Esophagus squamous epithelium (tissue), 5 donors: ENCODE results near the gene PTK7. TPM values are rescaled to one million over a fixed set of nuclear protein-coding genes. Genes with fewer than 3 reads are reported as not detected.
"Not testable (repeated sequence)": the region's sequence is repeated elsewhere in the genome, so short reads cannot be mapped to it uniquely, and the experiment has no call there.

ENCODE experiments used
- DNase-seq: peaks from one replicate; lab custom pipeline; 2025; lab: John Stamatoyannopoulos, UW
- H3K27ac ChIP-seq, 4 donors: fragments of 200-600 bp; sonication (generic); one replicate each; pipeline ENCODE4 v1.5.1; 2016 to 2019; ENCODE audit warnings: mild to moderate bottlenecking in 1 of 4
- H3K27me3 ChIP-seq, 4 donors: fragments of 200-600 bp; sonication (generic); 1 replicate in 3 of 4; 2 replicates in 1 of 4; pipeline versions ENCODE4 v1.5.1 to v1.6.0; 2017 to 2021; ENCODE audit warnings: antibody characterized with exemption in 1 of 4
- H3K36me3 ChIP-seq, 3 donors: fragments of 200-600 bp; sonication (generic); one replicate each; pipeline ENCODE4 v1.5.1; 2016 to 2019
- H3K4me1 ChIP-seq, 3 donors: fragments of 200-600 bp; sonication (generic); one replicate each; pipeline ENCODE4 v1.5.1; 2017 to 2019
- H3K4me3 ChIP-seq, 4 donors: fragments of 200-600 bp; sonication (generic); 1 replicate in 3 of 4; 2 replicates in 1 of 4; pipeline ENCODE4 v1.5.1; 2016 to 2019; ENCODE audit warnings: mild to moderate bottlenecking in 2 of 4, moderate library complexity in 1 of 4
- H3K9me3 ChIP-seq, 3 donors: fragments of 200-600 bp; sonication (generic); one replicate each; pipeline ENCODE4 v1.5.1; 2016 to 2019
- POLR2A ChIP-seq, 4 donors: fragments of 450-650 bp; IDR thresholded peaks; one replicate each; pipeline ENCODE4 v1.6.1; 2017; ENCODE audit warnings: antibody characterized with exemption in 4 of 4, mild to moderate bottlenecking in 4 of 4, moderate library complexity in 3 of 4
- WGBS, 2 donors: methylation state at CpG; one replicate each; pipeline ENCODE4 v1.1.5; 2018; 5-methylcytosine and 5-hydroxymethylcytosine counted together
- intact Hi-C: fragments of 100-400 bp; cut with DNase I; formaldehyde crosslinking; loops from one replicate; pipeline ENCODE4 v1.15.0; 2022
- total RNA-seq, 4 donors: library from RNA; depleted of rRNA; stranded (reverse); fragments of >200 nt; gene quantifications; one replicate each; pipeline ENCODE4 v1.1.0, GENCODE V29; 2016
- TF ChIP-seq, protein P1 (sequence below), 6 experiments: fragments of 450-650 bp in 4 of 6; fragments of 200-600 bp in 2 of 6; sonication (generic) in 2 of 6; IDR thresholded peaks; one replicate each; pipeline ENCODE4 v1.5.1; 2016 to 2019; ENCODE audit warnings: antibody characterized with exemption in 6 of 6, mild to moderate bottlenecking in 4 of 6, moderate library complexity in 4 of 6
- donor health status: DM: yes; HTN: yes; CAD: no.

Gene PTK7
- total RNA-seq, 4 donors from 2014 or later, result 30.6 to 44.1 (median 36.7) TPM

DNA sequence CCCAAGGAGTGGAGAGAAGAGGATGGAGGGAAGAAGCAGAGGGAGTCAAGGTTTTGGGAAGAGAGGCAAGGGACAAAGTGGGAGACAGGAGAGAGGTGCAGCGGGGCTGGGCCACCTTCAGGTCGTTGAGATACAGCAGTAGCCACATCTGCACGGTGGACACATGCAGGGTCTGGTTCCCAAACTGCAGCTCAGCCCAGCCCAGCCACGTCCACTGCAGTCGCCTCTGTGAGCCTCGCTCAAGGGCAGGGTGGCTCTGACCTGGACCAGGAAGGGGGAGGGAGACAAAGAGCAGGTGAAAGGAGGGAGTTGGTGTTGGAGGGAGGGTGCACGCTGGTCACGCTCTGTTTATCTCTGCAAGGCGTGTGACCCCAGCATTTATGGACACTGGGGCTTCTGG is 37.4 kb upstream of the PTK7 start:
- Histone ChIP-seq H3K4me1 (no peaks in the 10 kb centered on the region), H3K27ac (no peak overlapping the region), H3K9me3 (no peaks in the 10 kb centered on the region), H3K27me3 (no peaks in the 10 kb centered on the region), H3K36me3 (peaks cover 19 to 100% (median 22%) of the 10 kb centered on the region in 3 donors), H3K4me3 (no peak overlapping the region)
- 79 to 85% methylated on average over 3 to 7 of the region's 9 CpGs for WGBS, 2 donors
- intact Hi-C loops, result no loop called here
- DNase-seq, result no peak
- TF ChIP-seq POLR2A (IDR thresholded peaks at IDR 0.05), result no peak
- TF ChIP-seq, protein P1, sequence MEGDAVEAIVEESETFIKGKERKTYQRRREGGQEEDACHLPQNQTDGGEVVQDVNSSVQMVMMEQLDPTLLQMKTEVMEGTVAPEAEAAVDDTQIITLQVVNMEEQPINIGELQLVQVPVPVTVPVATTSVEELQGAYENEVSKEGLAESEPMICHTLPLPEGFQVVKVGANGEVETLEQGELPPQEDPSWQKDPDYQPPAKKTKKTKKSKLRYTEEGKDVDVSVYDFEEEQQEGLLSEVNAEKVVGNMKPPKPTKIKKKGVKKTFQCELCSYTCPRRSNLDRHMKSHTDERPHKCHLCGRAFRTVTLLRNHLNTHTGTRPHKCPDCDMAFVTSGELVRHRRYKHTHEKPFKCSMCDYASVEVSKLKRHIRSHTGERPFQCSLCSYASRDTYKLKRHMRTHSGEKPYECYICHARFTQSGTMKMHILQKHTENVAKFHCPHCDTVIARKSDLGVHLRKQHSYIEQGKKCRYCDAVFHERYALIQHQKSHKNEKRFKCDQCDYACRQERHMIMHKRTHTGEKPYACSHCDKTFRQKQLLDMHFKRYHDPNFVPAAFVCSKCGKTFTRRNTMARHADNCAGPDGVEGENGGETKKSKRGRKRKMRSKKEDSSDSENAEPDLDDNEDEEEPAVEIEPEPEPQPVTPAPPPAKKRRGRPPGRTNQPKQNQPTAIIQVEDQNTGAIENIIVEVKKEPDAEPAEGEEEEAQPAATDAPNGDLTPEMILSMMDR (IDR thresholded peaks at IDR 0.05), result no peak

DNA sequence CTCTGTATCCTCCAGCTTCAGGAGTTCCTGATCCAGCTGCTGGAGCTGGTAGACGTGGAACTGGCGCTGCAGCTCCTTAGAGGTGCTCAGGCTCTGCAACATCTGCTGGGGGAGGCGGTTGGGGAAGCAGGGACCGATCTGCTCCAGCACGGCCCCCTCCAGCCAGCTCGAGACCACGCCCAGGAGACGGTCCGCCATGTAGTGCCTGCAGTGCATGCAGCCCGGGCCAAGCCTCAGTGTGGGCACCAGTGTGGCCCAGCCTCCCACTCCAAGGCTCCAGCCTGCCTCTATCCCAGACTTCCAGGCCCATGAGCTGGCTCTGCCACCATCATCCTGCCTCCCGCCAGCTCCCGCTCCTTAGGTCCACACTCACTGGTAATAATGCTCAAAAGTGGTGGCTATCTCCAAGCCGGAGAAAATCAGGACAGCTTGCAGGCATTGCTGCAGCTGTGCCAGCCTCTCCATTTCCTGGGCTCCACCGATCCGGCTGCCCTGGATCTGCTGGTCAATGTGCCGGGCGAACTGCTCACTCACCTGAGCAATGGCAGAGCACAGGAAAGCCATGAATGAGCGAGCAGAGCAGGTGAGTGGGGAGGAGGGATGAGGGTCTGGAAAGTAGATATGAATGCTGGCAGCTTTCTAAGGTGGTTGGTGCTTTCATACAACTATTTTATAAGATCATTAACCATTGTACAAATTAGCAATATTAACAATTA is 35.4 kb upstream of the PTK7 start:
- TF ChIP-seq, protein P1 (IDR thresholded peaks at IDR 0.05), result no peak
- no peak for TF ChIP-seq POLR2A (IDR thresholded peaks at IDR 0.05)
- intact Hi-C loops, result no loop called here
- Histone ChIP-seq H3K27ac (no peak overlapping the region), H3K27me3 (no peaks in the 10 kb centered on the region), H3K36me3 (peaks cover 12 to 100% (median 22%) of the 10 kb centered on the region in 3 donors), H3K4me1 (no peaks in the 10 kb centered on the region), H3K4me3 (no peak overlapping the region), H3K9me3 (no peaks in the 10 kb centered on the region)
- 91 to 100% methylated on average over 2 to 11 of the region's 18 CpGs for WGBS, 2 donors
- no peak for DNase-seq

DNA sequence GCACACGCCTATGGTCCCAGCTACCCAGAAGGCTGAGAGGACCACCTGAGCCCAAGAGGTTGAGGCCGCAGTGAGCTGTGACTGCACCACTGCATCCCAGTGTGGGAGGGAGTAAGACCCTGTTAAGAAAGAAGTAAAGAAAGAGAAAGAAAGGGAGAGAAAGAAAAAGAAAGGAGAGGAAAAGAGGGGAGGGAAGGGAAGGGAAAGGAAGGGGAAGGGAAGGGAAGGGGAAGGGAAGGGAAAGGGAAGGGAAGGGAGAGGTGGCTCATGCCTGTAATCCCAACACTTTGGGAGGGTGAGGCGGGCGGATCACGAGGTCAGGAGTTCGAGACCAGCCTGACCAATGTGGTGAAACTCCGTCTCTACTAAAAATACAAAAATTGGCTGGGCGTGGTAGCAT is 34.6 kb upstream of the PTK7 start:
- peaks cover 12 to 100% (median 25%) of the 10 kb centered on the region in 3 donors for H3K36me3 ChIP-seq
- H3K27ac ChIP-seq, intact Hi-C loops, H3K4me3 ChIP-seq, H3K4me1 ChIP-seq, DNase-seq, H3K27me3 ChIP-seq, H3K9me3 ChIP-seq: not testable (repeated sequence)
- 88 to 92% methylated on average over 8 of the region's 8 CpGs for WGBS, 2 donors

DNA sequence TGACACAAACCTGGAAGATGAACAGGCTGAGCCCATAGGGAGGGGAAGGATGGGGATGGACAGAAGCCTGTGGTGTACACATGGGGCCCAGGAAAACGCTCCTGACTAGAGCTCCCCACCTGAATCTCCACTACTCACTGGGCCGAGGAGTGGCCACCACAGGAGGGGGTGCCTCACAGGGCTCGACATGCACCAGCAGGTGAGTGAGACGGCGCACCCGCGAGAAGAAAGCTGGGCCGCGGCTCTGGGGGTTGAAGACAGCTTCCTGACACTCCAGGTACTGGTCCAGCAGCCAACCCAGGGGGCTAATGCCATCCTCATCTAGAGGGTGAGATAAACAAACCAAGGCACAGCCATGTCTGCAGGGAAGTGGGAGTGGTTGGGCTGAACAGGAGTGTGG is 32.8 kb upstream of the PTK7 start:
- peaks cover 12 to 100% (median 16%) of the 10 kb centered on the region in 3 donors for H3K36me3 ChIP-seq
- no peak overlapping the region for H3K4me3 ChIP-seq
- no peak for DNase-seq
- intact Hi-C loops, result no loop called here
- WGBS, 2 donors, result 89 to 92% methylated on average over 2 to 9 of the region's 9 CpGs
- no peak for TF ChIP-seq POLR2A (IDR thresholded peaks at IDR 0.05)
- TF ChIP-seq, protein P1 (IDR thresholded peaks at IDR 0.05), result no peak
- no peaks in the 10 kb centered on the region for H3K4me1 ChIP-seq
- no peak overlapping the region for H3K27ac ChIP-seq
- H3K27me3 ChIP-seq, result no peaks in the 10 kb centered on the region
- no peaks in the 10 kb centered on the region for H3K9me3 ChIP-seq

DNA sequence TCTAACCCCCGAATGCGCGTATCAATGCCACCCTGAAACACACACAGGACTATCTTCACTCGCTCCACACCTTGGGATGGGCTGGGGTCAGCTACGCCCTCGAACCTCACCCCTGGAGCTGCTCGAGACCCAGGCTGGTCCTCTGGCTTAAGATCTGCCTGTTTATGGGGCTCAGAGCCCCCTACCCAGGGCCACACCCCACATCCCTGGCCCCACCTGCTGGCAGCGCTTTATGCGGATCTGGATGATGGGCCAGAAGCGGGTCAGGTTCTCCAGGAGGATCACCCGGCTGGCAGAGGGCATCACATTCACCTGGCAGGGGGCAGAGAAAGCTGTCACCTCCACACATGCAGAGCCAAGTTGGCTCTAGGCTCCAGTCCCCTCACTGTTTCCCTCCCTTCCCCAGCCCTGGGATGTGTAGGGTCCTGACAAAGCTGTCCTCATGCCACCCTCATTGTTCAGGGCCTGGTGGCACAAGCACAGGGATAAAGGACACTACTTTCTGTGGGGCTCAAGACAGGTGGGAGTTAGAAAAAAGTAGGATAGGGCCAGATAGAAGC is 30.7 kb upstream of the PTK7 start:
- WGBS, 2 donors, result 90 to 92% methylated on average over 6 of the region's 11 CpGs
- peaks cover 4 to 98% (median 18%) of the 10 kb centered on the region in 3 donors for H3K36me3 ChIP-seq

More for the DNA sequence above, 30.7 kb upstream of the PTK7 start:
- Histone ChIP-seq H3K4me1 (no peaks in the 10 kb centered on the region), H3K4me3 (no peak overlapping the region), H3K27me3 (no peaks in the 10 kb centered on the region), H3K9me3 (no peaks in the 10 kb centered on the region), H3K27ac (no peak overlapping the region)
- TF ChIP-seq, protein P1 (IDR thresholded peaks at IDR 0.05), result no peak
- TF ChIP-seq POLR2A (IDR thresholded peaks at IDR 0.05), result no peak
- intact Hi-C loops, result no loop called here
- no peak for DNase-seq
